ENCODE data around the gene SEMA6A. TPM values are rescaled to one million over a fixed set of nuclear protein-coding genes. Genes with fewer than 3 reads are reported as not detected.

SEMA6A gene
- total RNA-seq, 2 experiments from 2014 or later = not detected

DNA sequence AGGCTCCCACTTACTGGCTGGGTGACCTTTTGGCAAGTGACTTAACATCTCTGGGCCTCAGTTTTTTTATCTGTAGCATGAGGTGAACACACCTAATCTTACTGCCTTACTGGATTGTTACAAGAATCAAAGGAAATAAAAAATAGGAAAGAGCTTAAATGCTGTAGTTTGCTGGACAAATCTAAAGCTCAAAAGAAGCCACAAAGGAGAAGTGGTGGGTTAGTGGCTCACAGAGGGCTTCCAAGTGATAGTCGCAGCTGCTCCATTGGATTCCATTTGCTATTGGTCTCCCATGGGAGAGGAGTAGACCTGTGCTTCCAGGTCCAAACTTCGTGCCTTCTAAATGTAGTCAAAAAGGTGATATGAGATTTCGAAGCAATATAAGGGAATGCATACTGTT is 123.6 kb downstream of the SEMA6A start:
- no peaks in the 10 kb centered on the region for H3K27me3 Mint-ChIP-seq
- DNase-seq (no peak), ATAC-seq (ENCODE audit: poor library complexity) (no peak)
- H3K9me3 Mint-ChIP-seq = no peaks in the 10 kb centered on the region
- no peak overlapping the region for H3K4me3 Mint-ChIP-seq
- no peak overlapping the region for H3K27ac Mint-ChIP-seq
- no peak overlapping the region for H3K4me3 ChIP-seq (ENCODE audit: low read length)
- peaks cover 0 to 14% of the 10 kb centered on the region in 2 experiments for H3K9me3 ChIP-seq (ENCODE audit: control insufficient read depth in 1 of 2, insufficient read depth in 1 of 2, low read length in 2 of 2)
- CTCF ChIA-PET = no interaction called here
- H3K4me1 Mint-ChIP-seq (ENCODE audit: low read depth) = no peaks in the 10 kb centered on the region
- intact Hi-C loops (cut with DNase I, micrococcal nuclease) = no loop called here
- no peaks in the 10 kb centered on the region for H3K36me3 ChIP-seq (ENCODE audit: insufficient read depth, low read length)
- H3K36me3 Mint-ChIP-seq (ENCODE audit: low read depth) = peaks cover 49% of the 10 kb centered on the region
- no peak overlapping the region for H3K27ac ChIP-seq (ENCODE audit: low read depth in 1 of 2, low read length in 2 of 2)
- H3K27me3 ChIP-seq (ENCODE audit: control insufficient read depth in 1 of 2, insufficient read depth in 2 of 2, low read length in 2 of 2) = no peaks in the 10 kb centered on the region
- no peaks in the 10 kb centered on the region for H3K4me1 ChIP-seq (ENCODE audit: insufficient read depth, low read length)
- TF ChIP-seq, protein P1, sequence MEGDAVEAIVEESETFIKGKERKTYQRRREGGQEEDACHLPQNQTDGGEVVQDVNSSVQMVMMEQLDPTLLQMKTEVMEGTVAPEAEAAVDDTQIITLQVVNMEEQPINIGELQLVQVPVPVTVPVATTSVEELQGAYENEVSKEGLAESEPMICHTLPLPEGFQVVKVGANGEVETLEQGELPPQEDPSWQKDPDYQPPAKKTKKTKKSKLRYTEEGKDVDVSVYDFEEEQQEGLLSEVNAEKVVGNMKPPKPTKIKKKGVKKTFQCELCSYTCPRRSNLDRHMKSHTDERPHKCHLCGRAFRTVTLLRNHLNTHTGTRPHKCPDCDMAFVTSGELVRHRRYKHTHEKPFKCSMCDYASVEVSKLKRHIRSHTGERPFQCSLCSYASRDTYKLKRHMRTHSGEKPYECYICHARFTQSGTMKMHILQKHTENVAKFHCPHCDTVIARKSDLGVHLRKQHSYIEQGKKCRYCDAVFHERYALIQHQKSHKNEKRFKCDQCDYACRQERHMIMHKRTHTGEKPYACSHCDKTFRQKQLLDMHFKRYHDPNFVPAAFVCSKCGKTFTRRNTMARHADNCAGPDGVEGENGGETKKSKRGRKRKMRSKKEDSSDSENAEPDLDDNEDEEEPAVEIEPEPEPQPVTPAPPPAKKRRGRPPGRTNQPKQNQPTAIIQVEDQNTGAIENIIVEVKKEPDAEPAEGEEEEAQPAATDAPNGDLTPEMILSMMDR (IDR thresholded peaks at IDR 0.05) = no peak
- POLR2A ChIA-PET = no interaction called here

DNA sequence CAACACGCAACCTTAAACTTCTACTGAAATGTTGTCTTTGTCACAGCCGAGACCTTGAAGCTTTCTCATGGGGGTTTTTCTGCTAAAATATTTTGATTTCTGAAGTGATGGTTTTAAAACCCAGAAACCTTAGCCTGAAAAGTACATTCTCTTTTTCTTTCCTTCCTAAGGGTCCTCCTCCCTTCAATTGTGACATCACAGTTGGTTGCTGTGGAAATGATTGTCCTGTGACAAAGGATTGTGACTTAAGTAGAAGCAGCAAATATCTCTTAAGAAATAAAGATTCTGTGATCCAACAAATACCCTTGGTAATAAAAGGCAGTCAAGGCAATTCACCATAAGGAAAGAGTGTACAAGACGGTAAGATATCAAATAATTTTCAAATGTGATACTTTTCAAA is 125.2 kb downstream of the SEMA6A start:
- ChIA-PET POLR2A (no interaction called here), CTCF (no interaction called here)
- intact Hi-C loops (cut with DNase I, micrococcal nuclease) = no loop called here
- H3K4me1 Mint-ChIP-seq (ENCODE audit: low read depth) = no peaks in the 10 kb centered on the region
- H3K9me3 Mint-ChIP-seq = no peaks in the 10 kb centered on the region
- no peak overlapping the region for H3K4me3 Mint-ChIP-seq
- H3K27ac ChIP-seq (ENCODE audit: low read depth in 1 of 2, low read length in 2 of 2) = no peak overlapping the region
- ATAC-seq (ENCODE audit: poor library complexity) (no peak), DNase-seq (no peak)
- no peaks in the 10 kb centered on the region for H3K27me3 Mint-ChIP-seq
- no peaks in the 10 kb centered on the region for H3K27me3 ChIP-seq (ENCODE audit: control insufficient read depth in 1 of 2, insufficient read depth in 2 of 2, low read length in 2 of 2)
- TF ChIP-seq, protein P1 (IDR thresholded peaks at IDR 0.05) = no peak
- H3K9me3 ChIP-seq (ENCODE audit: control insufficient read depth in 1 of 2, insufficient read depth in 1 of 2, low read length in 2 of 2) = peaks cover 0 to 14% of the 10 kb centered on the region in 2 experiments
- H3K4me1 ChIP-seq (ENCODE audit: insufficient read depth, low read length) = no peaks in the 10 kb centered on the region
- no peaks in the 10 kb centered on the region for H3K36me3 ChIP-seq (ENCODE audit: insufficient read depth, low read length)
- H3K4me3 ChIP-seq (ENCODE audit: low read length) = no peak overlapping the region
- peaks cover 65% of the 10 kb centered on the region for H3K36me3 Mint-ChIP-seq (ENCODE audit: low read depth)
- no peak overlapping the region for H3K27ac Mint-ChIP-seq

DNA sequence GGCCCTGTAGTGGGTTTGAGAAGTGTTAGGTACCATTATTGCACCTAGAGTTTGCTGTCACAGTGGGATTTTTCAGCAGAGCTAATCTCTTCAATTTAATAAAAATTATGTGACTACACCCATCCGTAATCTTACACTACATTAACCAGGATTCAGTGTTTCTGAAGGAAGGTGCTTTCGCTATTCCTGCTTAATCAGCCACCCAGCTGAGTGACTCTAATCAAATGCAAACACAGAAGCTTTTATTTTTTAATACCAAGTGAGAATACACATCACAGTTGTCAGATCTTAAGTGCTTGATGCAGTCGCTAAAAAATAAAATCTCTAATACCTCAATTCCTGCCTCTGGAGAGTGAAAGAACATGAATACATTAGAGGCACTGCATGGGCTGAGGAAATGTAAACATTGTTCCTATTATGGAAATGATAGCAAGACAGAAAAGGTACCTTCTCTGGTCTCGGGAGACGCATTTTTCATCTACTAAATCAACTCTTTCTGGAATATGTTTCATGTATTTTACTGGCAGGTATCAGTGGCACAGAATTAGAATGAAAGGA is 125.7 kb downstream of the SEMA6A start:
- Mint-ChIP-seq H3K27me3 (no peaks in the 10 kb centered on the region), H3K4me3 (no peak overlapping the region), H3K27ac (no peak overlapping the region), H3K9me3 (no peaks in the 10 kb centered on the region), H3K36me3 (ENCODE audit: low read depth) (peaks cover 70% of the 10 kb centered on the region), H3K4me1 (ENCODE audit: low read depth) (no peaks in the 10 kb centered on the region)
- peaks cover 0 to 14% of the 10 kb centered on the region in 2 experiments for H3K9me3 ChIP-seq (ENCODE audit: control insufficient read depth in 1 of 2, insufficient read depth in 1 of 2, low read length in 2 of 2)
- no peak overlapping the region for H3K27ac ChIP-seq (ENCODE audit: low read depth in 1 of 2, low read length in 2 of 2)
- ATAC-seq (ENCODE audit: poor library complexity) (no peak), DNase-seq (no peak)
- H3K27me3 ChIP-seq (ENCODE audit: control insufficient read depth in 1 of 2, insufficient read depth in 2 of 2, low read length in 2 of 2) = no peaks in the 10 kb centered on the region
- TF ChIP-seq, protein P1 (IDR thresholded peaks at IDR 0.05) = no peak
- POLR2A ChIA-PET = no interaction called here
- H3K4me3 ChIP-seq (ENCODE audit: low read length) = no peak overlapping the region
- CTCF ChIA-PET = no interaction called here
- no peaks in the 10 kb centered on the region for H3K4me1 ChIP-seq (ENCODE audit: insufficient read depth, low read length)
- H3K36me3 ChIP-seq (ENCODE audit: insufficient read depth, low read length) = no peaks in the 10 kb centered on the region
- intact Hi-C loops (cut with DNase I, micrococcal nuclease) = no loop called here
